AG04450 (cell line): ENCODE results near the gene ATP6V0E1. TPM values are rescaled to one million over a fixed set of nuclear protein-coding genes. Genes with fewer than 3 reads are reported as not detected.

Experiments used
- CTCF ChIA-PET: fragments of 300-600, 350-600 bp; formaldehyde crosslinking; extraction: SDS; loops from one replicate; lab custom pipeline; 2022; ENCODE audit warnings: antibody characterized with exemption, inconsistent platforms; lab: Charles Lee
- POLR2A ChIA-PET: fragments of 350-600 bp; formaldehyde crosslinking; extraction: SDS; loops from one replicate; lab custom pipeline; 2021; ENCODE audit warnings: antibody characterized with exemption, inconsistent platforms; lab: Yijun Ruan, JAX
- DNase-seq: peaks from one replicate; pipeline ENCODE4 v3.0.0-alpha.2; 2011; ENCODE audit warnings: low read depth, low spot score
- H3K27ac ChIP-seq: one replicate; pipeline ENCODE4 v1.5.1; 2012; ENCODE audit warnings: low read depth, low read length, control low read depth
- H3K27me3 ChIP-seq: one replicate; pipeline ENCODE4 v1.6.0; 2012; ENCODE audit warnings: low read length; ENCODE audit not compliant: control insufficient read depth, insufficient read depth
- H3K4me3 ChIP-seq: 2 replicates; pipeline ENCODE4 v1.5.1; 2011; ENCODE audit warnings: mild to moderate bottlenecking, low read depth, low read length, control low read depth
- H3K9me3 ChIP-seq: 2 replicates; pipeline ENCODE4 v1.5.1; 2012; ENCODE audit warnings: low read length; ENCODE audit not compliant: control insufficient read depth, insufficient read depth
- CTCF ChIP-seq: IDR thresholded peaks from 2 replicates; pipeline ENCODE4 v1.5.1; 2011; ENCODE audit warnings: low read depth, low read length, control low read depth, inconsistent platforms
- polyA plus RNA-seq: library from polyadenylated mRNA; depleted of rRNA; stranded (reverse); fragments of >200 nt; gene quantifications from 2 replicates; pipeline ENCODE4 v1.2.3, GENCODE V29; 2011

ATP6V0E1 gene
- polyA plus RNA-seq, 1 experiment: 610 TPM

GRCh38 chr5:172971482-172971881 lies 12.1 kb upstream of the ATP6V0E1 start:
- H3K27me3 ChIP-seq: no peaks in the 10 kb centered on the region
- TF ChIP-seq CTCF: no peak
- ChIA-PET POLR2A (no interaction called here), CTCF (interaction anchor here (0.8 to 2.2 kb wide), 2 partner anchors 10 to 265 kb away, joined by 4 to 9 read pairs; no protein-coding TSS in a partner anchor)
- H3K4me3 ChIP-seq: no peak overlapping the region
- H3K9me3 ChIP-seq: no peaks in the 10 kb centered on the region
- H3K27ac ChIP-seq: no peak overlapping the region
- no peak for DNase-seq

- ChIA-PET POLR2A (no interaction called here), CTCF (interaction anchor here (0.6 to 2.2 kb wide), 5 partner anchors 14 to 266 kb away, joined by 3 to 9 read pairs (median 3); no protein-coding TSS in a partner anchor)
- Histone ChIP-seq H3K9me3 (no peaks in the 10 kb centered on the region), H3K4me3 (no peak overlapping the region), H3K27me3 (no peaks in the 10 kb centered on the region), H3K27ac (no peak overlapping the region)
- no peak for TF ChIP-seq CTCF
- no peak for DNase-seq
These were observed 11.0 kb upstream of the ATP6V0E1 start for GRCh38 chr5:172972552-172972951.

DNA sequence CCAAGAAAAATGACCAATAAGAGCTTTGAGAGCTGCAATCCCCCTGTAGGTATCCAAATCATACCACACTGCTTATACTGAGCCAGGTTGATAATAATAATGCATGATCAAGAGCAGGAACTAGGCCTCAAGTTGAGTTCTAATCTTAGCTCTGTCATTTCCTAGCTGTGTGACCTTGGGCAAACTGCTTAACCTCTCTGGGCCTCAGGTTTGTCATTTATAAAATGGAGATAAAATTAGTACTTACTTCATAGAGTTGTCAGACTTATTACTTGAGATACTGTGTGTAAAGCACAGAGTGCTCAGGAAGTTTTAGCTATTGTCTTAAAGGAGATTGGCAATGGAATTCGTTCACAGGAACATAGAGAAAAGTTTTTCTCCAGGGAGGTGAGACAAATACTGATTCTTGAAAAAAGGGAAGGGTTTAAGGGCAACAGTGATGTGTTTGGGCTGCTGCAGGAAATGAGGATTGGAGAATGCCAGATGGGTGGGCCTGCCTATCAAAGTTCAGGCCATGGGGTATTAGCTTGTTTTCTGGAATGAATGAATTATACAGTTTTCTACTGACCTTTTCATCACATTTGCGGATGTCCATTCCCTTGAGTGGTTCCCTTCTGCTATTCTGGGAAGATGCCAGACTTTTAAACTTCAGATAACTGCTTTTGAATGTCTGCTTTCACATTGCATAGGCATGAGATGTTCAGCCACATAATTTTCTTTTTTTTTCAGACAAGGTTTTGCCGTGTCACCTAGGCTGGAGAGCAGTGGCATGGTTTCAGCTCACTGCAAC lies 10.2 kb upstream of the ATP6V0E1 start:
- H3K4me3 ChIP-seq: no peak overlapping the region
- no peaks in the 10 kb centered on the region for H3K9me3 ChIP-seq
- TF ChIP-seq CTCF: no peak
- POLR2A ChIA-PET: no interaction called here
- no peak for DNase-seq
- H3K27me3 ChIP-seq: no peaks in the 10 kb centered on the region
- CTCF ChIA-PET: interaction anchor here (0.5 to 1.3 kb wide), 8 partner anchors 14 to 277 kb away, joined by 3 to 10 read pairs (median 3); partner anchors contain the start of gene RPL26L1
- peak overlapping the region; percentile 39 for H3K27ac ChIP-seq

GRCh38 chr5:172973931-172974330 lies 9.6 kb upstream of the ATP6V0E1 start:
- H3K9me3 ChIP-seq: no peaks in the 10 kb centered on the region
- POLR2A ChIA-PET: interaction anchor here (0.7 kb wide), 2 partner anchors 10 to 1016 kb away, joined by 3 to 5 read pairs; partner anchors contain the start of gene ATP6V0E1
- H3K4me3 ChIP-seq: no peak overlapping the region
- no peaks in the 10 kb centered on the region for H3K27me3 ChIP-seq
- H3K27ac ChIP-seq: peak overlapping the region; percentile 39
- DNase-seq: no peak
- TF ChIP-seq CTCF: no peak
- CTCF ChIA-PET: interaction anchor here (0.6 to 1.3 kb wide), 4 partner anchors 15 to 277 kb away, joined by 3 to 7 read pairs (median 3); partner anchors contain the start of gene RPL26L1

DNA sequence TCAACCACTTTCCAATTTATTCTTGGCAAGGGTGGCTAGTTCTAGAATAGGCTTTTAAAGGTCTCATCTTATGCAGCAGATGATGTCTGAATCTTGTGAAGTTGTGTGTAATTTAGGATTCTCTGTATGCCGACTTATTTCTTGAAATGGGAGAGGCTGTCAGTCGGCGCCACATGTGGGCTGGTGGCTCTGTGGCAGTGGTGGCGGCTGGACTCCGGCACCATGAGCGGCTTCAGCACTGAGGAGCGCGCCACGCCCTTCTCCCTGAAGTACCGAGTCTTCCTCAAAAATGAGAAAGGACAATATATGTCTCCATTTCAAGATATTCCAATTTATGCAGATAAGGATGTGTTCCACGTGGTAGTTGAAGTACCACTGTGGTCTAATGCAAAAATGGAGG lies 8.3 kb upstream of the ATP6V0E1 start:
- ChIA-PET CTCF (no interaction called here), POLR2A (no interaction called here)
- Histone ChIP-seq H3K9me3 (no peaks in the 10 kb centered on the region), H3K27me3 (no peaks in the 10 kb centered on the region), H3K4me3 (no peak overlapping the region), H3K27ac (no peak overlapping the region)
- DNase-seq: no peak
- TF ChIP-seq CTCF: no peak
